Esophagus muscularis mucosa (tissue), 3 donors: Measurements from ENCODE around the gene LGALS3BP.

Source experiments
- POLR2A ChIP-seq: fragments of 450-650 bp; IDR thresholded peaks from one replicate; pipeline ENCODE4 v1.6.1; 2017; ENCODE audit warnings: antibody characterized with exemption, moderate library complexity, mild to moderate bottlenecking, low read depth
- TF ChIP-seq, protein P1 (sequence below), 3 experiments: fragments of 200-600 bp in 2 of 3; fragments of 450-650 bp in 1 of 3; sonication (generic) in 2 of 3; IDR thresholded peaks; one replicate each; pipeline ENCODE4 v1.5.1; 2017 to 2019; ENCODE audit warnings: antibody characterized with exemption in 3 of 3, mild to moderate bottlenecking in 2 of 3, moderate library complexity in 1 of 3

GRCh38 chr17:78966123-78966813, 13.5 kb downstream of the LGALS3BP start:
- TF ChIP-seq, protein P1, sequence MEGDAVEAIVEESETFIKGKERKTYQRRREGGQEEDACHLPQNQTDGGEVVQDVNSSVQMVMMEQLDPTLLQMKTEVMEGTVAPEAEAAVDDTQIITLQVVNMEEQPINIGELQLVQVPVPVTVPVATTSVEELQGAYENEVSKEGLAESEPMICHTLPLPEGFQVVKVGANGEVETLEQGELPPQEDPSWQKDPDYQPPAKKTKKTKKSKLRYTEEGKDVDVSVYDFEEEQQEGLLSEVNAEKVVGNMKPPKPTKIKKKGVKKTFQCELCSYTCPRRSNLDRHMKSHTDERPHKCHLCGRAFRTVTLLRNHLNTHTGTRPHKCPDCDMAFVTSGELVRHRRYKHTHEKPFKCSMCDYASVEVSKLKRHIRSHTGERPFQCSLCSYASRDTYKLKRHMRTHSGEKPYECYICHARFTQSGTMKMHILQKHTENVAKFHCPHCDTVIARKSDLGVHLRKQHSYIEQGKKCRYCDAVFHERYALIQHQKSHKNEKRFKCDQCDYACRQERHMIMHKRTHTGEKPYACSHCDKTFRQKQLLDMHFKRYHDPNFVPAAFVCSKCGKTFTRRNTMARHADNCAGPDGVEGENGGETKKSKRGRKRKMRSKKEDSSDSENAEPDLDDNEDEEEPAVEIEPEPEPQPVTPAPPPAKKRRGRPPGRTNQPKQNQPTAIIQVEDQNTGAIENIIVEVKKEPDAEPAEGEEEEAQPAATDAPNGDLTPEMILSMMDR (IDR thresholded peaks at IDR 0.05) = no peak
- no peak for TF ChIP-seq POLR2A
